ENCODE data around the gene ZNF629.

GRCh38 chr16:30779596-30779995 lies 7.4 kb downstream of the ZNF629 start:
- TF ChIP-seq, protein P1, sequence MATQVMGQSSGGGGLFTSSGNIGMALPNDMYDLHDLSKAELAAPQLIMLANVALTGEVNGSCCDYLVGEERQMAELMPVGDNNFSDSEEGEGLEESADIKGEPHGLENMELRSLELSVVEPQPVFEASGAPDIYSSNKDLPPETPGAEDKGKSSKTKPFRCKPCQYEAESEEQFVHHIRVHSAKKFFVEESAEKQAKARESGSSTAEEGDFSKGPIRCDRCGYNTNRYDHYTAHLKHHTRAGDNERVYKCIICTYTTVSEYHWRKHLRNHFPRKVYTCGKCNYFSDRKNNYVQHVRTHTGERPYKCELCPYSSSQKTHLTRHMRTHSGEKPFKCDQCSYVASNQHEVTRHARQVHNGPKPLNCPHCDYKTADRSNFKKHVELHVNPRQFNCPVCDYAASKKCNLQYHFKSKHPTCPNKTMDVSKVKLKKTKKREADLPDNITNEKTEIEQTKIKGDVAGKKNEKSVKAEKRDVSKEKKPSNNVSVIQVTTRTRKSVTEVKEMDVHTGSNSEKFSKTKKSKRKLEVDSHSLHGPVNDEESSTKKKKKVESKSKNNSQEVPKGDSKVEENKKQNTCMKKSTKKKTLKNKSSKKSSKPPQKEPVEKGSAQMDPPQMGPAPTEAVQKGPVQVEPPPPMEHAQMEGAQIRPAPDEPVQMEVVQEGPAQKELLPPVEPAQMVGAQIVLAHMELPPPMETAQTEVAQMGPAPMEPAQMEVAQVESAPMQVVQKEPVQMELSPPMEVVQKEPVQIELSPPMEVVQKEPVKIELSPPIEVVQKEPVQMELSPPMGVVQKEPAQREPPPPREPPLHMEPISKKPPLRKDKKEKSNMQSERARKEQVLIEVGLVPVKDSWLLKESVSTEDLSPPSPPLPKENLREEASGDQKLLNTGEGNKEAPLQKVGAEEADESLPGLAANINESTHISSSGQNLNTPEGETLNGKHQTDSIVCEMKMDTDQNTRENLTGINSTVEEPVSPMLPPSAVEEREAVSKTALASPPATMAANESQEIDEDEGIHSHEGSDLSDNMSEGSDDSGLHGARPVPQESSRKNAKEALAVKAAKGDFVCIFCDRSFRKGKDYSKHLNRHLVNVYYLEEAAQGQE (IDR thresholded peaks at IDR 0.05; ENCODE audit: unreplicated experiment): no peak
- TF ChIP-seq CTCF (conservative IDR thresholded peaks at IDR 0.05; ENCODE audit: low read depth in 2 of 2): no peak
- no peak for TF ChIP-seq JUNB (IDR thresholded peaks at IDR 0.05; ENCODE audit: unreplicated experiment)
- TF ChIP-seq EZH2 (IDR thresholded peaks at IDR 0.05; ENCODE audit: low read depth, unreplicated experiment): no peak
- no peak for TF ChIP-seq EZH2phosphoT487 (IDR thresholded peaks at IDR 0.05; ENCODE audit: unreplicated experiment)
- no peak for TF ChIP-seq STAT1 (IDR thresholded peaks at IDR 0.05; ENCODE audit: unreplicated experiment)
- TF ChIP-seq POLR2AphosphoS5 (IDR thresholded peaks at IDR 0.05; ENCODE audit: low read depth): no peak
- TF ChIP-seq CREB1 (CRISPR knock-in tag; IDR thresholded peaks at IDR 0.05; ENCODE audit: low read depth): no peak
- no peak for TF ChIP-seq ZNF462 (CRISPR knock-in tag; IDR thresholded peaks at IDR 0.05)
- TF ChIP-seq NANOG (IDR thresholded peaks at IDR 0.05; ENCODE audit: borderline replicate concordance): no peak
